Colonic mucosa (tissue), 4 donors: ENCODE data around the gene DGCR2. TPM values are rescaled to one million over a fixed set of nuclear protein-coding genes. Genes with fewer than 3 reads are reported as not detected.
"Not testable (repeated sequence)": the region's sequence is repeated elsewhere in the genome, so short reads cannot be mapped to it uniquely, and the experiment has no call there.

Source experiments
- DNase-seq: peaks from one replicate; pipeline ENCODE4 v3.0.0-alpha.2; 2020
- H3K27ac ChIP-seq: fragments of 200-600 bp; one replicate; pipeline ENCODE4 v1.8.0; 2021
- H3K27me3 ChIP-seq: fragments of 200-600 bp; one replicate; pipeline ENCODE4 v1.8.0; 2021
- H3K36me3 ChIP-seq: fragments of 200-600 bp; one replicate; pipeline ENCODE4 v1.8.0; 2021
- H3K4me1 ChIP-seq: fragments of 200-600 bp; one replicate; pipeline ENCODE4 v1.8.0; 2021; ENCODE audit warnings: mild to moderate bottlenecking
- H3K4me3 ChIP-seq: fragments of 200-600 bp; one replicate; pipeline ENCODE4 v1.8.0; 2021
- H3K9ac ChIP-seq, 2 donors: one replicate each; pipeline ENCODE4 v1.7.0; 2013; ENCODE audit warnings: control low read depth in 2 of 2, low read depth in 2 of 2, low read length in 2 of 2
- H3K9me3 ChIP-seq: fragments of 200-600 bp; one replicate; pipeline ENCODE4 v1.8.0; 2021
- CTCF ChIP-seq: fragments of 200-600 bp; IDR thresholded peaks from one replicate; pipeline ENCODE4 v1.8.0; 2022; ENCODE audit warnings: antibody characterized with exemption, mild to moderate bottlenecking
- intact Hi-C: fragments of 100-400 bp; cut with DNase I; formaldehyde crosslinking; loops from one replicate; pipeline ENCODE4 v1.14.1; 2022
- total RNA-seq, 2 donors: library from RNA; stranded (reverse); fragmentation: NEBNext Ultra II Directional in 1 of 2; extraction: Animal tissue kit (Norgen Biotek cat#: 25700) in 1 of 2; gene quantifications; one replicate each; pipeline ENCODE4 v1.2.1, GENCODE V29; 2021
- donor health status: healthy.
- donor health status: DM: no; HTN: no; CAD: no.
- donor health status: DM: no; HTN: no; CAD: no.

Gene DGCR2
- total RNA-seq, 2 donors from 2014 or later, result 71.6 to 82.5 TPM

- Histone ChIP-seq H3K27me3 (no peaks in the 10 kb centered on the region), H3K9ac (no peak overlapping the region), H3K27ac (no peak overlapping the region), H3K4me3 (no peak overlapping the region), H3K4me1 (no peaks in the 10 kb centered on the region), H3K9me3 (no peaks in the 10 kb centered on the region), H3K36me3 (no peaks in the 10 kb centered on the region)
- DNase-seq, result no peak
- intact Hi-C loops, result no loop called here
- no peak for TF ChIP-seq CTCF
These were observed 42.5 kb downstream of the DGCR2 start for GRCh38 chr22:19079691-19080090.

- Histone ChIP-seq H3K9ac (no peak overlapping the region), H3K4me3 (no peak overlapping the region), H3K27ac (no peak overlapping the region), H3K9me3 (no peaks in the 10 kb centered on the region), H3K36me3 (no peaks in the 10 kb centered on the region), H3K27me3 (no peaks in the 10 kb centered on the region), H3K4me1 (no peaks in the 10 kb centered on the region)
- intact Hi-C loops, result no loop called here
- no peak for DNase-seq
- no peak for TF ChIP-seq CTCF
These were observed 46.8 kb downstream of the DGCR2 start for GRCh38 chr22:19075404-19075803.

DNA sequence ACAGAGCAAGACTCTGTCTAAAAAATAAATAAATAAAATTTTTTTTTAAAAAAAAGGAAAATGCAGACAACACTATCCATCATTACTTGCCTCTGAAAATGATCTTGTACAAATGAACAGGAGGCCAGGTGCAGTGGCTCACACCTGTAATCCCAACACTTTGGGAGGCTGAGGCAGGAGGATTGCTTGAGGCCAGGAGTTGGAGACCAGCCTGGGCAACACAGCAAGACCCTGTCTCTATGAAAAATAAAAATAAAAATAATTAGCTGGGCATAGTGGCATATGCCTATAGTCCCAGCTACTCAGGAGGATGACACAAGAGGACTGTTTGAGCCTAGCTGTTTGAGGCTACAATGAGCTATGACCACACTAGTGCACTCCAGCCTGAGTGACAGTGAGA is 49.4 kb downstream of the DGCR2 start:
- H3K36me3 ChIP-seq, H3K27me3 ChIP-seq, H3K4me3 ChIP-seq, DNase-seq, H3K9ac ChIP-seq, H3K27ac ChIP-seq, intact Hi-C loops, H3K9me3 ChIP-seq, H3K4me1 ChIP-seq: not testable (repeated sequence)

GRCh38 chr22:19070397-19071169 is 51.6 kb downstream of the DGCR2 start:
- H3K27me3 ChIP-seq, result no peaks in the 10 kb centered on the region
- DNase-seq, result no peak
- no peak overlapping the region for H3K27ac ChIP-seq
- no peaks in the 10 kb centered on the region for H3K4me1 ChIP-seq
- H3K9me3 ChIP-seq, result no peaks in the 10 kb centered on the region
- H3K4me3 ChIP-seq, result no peak overlapping the region
- no peaks in the 10 kb centered on the region for H3K36me3 ChIP-seq
- TF ChIP-seq CTCF, result no peak
- intact Hi-C loops, result no loop called here
- no peak overlapping the region for H3K9ac ChIP-seq

DNA sequence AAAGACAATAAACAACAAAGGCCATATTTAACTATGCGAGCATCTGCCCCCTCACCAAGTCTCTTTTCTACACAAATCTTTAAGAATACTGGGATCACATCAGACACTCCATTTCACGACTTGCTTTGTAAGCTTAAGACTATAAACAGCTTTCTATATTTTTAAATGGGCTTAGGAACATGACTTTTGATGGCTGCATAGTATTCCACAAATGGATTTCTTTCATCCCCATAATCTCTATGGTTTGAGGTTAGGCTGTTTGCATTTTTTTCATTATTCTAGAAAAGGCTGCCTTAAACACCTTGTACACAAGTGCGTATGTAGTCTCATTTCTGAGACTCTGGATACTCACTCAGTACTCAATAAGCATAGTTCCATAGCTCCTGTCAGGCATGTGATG is 52.8 kb downstream of the DGCR2 start:
- TF ChIP-seq CTCF, result no peak
- Histone ChIP-seq H3K4me1 (no peaks in the 10 kb centered on the region), H3K9ac (no peak overlapping the region), H3K9me3 (no peaks in the 10 kb centered on the region), H3K4me3 (no peak overlapping the region), H3K36me3 (no peaks in the 10 kb centered on the region), H3K27ac (no peak overlapping the region), H3K27me3 (no peaks in the 10 kb centered on the region)
- intact Hi-C loops, result no loop called here
- no peak for DNase-seq

DNA sequence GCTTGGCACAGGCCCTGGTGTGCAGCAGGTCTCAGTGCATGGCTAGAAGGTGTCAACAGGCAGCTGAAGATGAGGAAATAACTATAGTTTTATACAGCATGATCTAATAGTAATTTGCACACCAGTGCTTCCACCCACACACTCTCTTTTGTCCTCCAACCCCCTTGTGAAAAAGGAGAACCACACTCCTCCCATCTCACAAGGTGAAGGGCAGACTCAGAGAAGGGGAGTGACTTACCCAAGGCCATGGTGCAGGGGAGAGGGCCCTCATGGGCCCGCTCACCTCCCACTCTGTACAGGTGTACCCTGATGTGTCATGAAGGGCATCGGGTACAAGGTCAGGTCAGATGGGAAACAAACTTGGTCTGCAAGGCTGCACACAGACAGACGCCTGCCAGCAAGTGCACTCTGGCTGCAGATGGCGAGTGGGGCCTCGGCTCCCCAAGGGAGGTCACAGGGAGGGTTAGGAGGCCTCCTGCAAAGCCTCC is 53.4 kb downstream of the DGCR2 start:
- intact Hi-C loops, result no loop called here
- no peak overlapping the region for H3K27ac ChIP-seq
- no peaks in the 10 kb centered on the region for H3K27me3 ChIP-seq
- no peaks in the 10 kb centered on the region for H3K9me3 ChIP-seq
- no peak overlapping the region for H3K4me3 ChIP-seq
- no peak for TF ChIP-seq CTCF
- H3K36me3 ChIP-seq, result no peaks in the 10 kb centered on the region
- H3K4me1 ChIP-seq, result no peaks in the 10 kb centered on the region
- no peak for DNase-seq
- no peak overlapping the region for H3K9ac ChIP-seq
